ENCODE results near the gene CBX2.
A peak's percentile ranks its signal among the peaks of the same experiment; 100 is the strongest.

CBX2 gene

DNA sequence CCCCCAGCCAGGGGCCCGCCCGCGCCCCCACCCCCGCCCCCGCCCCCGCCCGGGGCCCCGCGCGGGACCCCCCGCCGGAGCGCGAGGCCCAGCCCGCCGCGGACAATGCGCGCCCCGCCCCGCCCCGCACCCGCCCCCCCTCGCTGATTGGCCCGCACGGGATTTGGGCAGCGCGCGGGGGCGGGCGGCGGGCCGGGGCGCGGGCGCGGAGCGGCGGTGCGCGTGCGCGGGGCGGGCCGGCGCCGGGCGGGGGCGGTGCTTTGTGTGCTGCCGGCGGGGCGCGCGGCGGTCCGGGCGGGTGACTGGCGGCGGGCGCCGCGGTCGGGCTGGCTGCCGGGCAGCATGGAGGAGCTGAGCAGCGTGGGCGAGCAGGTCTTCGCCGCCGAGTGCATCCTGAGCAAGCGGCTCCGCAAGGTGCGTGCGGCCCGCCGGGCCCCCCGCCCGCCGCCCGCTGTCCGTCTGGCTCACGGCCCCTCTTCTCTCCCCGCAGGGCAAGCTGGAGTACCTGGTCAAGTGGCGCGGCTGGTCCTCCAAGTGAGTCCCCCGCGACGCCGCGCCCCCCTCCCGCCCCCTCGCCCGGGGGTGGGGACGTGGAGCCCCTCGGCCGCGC lies at the start of gene CBX2:
TSS of gene CBX2 (plus strand) at position 255 of the 610 bp plus-strand sequence. CDS start at position 343, 88 bp downstream.
- Histone ChIP-seq H3K36me3 (replicated peaks) (peaks cover 38% of the 10 kb centered on the region), H3K9me3 (no peaks in the 10 kb centered on the region), H3K4me1 (peaks cover 22% of the 10 kb centered on the region), H3K4me3 (peak within 1 kb of the TSS; percentile 71), H3K27me3 (ENCODE audit: low read depth) (no peaks in the 10 kb centered on the region)
- in situ Hi-C loops (cut with MboI; ENCODE audit: low sequenced_read_pairs), result no loop called here
- DNase-seq (ENCODE audit: low spot score in 2 of 2), result peak; percentile 60 to 88

DNA sequence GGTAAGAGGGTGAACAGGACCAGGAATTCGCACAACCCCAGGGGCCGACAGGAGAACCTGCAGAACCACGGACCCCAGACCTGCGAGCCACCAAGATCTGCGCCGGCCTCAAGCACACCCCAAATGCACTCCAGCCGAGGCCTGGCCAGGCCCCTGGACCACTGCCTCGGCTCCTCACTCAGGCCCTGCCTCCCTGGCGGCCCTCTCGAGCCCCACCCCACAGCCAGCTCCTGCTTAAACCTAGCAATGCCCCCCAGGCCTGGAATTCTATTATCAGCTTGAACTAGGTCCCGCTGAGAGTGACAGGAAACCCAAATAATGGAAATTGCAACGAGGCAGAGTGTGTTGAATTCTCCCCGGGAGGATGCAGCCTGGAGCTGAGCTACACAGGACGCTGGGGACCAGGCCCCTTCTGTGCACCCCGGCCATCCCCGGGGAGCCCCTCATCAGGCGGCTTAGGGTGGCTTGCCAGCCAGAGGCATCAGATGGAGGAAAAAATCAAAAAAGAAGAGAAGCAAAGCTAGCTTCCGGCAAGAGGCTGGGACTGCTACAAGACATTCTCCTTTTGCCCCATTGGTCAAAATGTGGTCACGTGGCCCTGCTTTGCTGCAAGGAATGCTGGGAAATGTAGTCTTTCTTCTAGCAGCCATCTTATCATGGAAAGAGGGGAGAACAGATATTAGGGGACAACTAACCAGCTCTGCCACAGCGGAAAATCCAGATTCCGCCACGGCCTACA lies 49.6 kb upstream of the CBX2 start:
- Histone ChIP-seq H3K27me3 (ENCODE audit: low read depth) (no peaks in the 10 kb centered on the region), H3K9me3 (no peaks in the 10 kb centered on the region), H3K4me1 (no peaks in the 10 kb centered on the region; the same call in 1 of the 2 replicates), H3K36me3 (replicated peaks) (no peaks in the 10 kb centered on the region), H3K4me3 (no peak overlapping the region)
- peak; percentile 81 to 89 for DNase-seq (ENCODE audit: low spot score in 2 of 2)
- in situ Hi-C loops (cut with MboI; ENCODE audit: low sequenced_read_pairs), result no loop called here

DNA sequence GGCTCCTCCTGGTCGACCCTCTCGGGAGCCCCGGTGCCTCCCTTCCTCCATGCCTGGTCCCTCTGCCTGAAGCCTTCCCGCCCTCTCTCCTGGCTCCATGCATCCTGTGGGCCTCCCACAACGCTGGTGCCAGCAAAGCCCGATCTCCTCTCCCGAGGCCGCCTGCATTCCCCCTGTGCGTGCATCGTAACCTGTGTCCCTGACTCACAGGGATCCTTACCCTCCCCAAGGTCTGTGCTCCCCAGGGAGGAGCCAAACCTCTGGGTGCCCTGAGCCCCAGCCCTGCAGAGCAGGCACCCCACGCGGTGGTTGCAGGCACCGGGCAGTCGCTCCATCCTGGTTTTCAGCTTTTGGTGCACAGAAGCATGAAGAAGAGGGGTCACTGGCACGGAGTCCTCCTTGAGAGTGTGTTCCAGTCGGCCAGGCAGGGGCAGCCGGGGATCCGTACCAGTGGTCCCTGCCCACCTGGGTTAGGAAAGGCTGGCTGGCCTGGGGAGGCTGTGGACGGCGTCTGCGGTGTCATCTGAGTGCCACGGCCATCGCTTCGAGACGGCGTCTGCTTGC lies 49.0 kb upstream of the CBX2 start:
- DNase-seq (ENCODE audit: low spot score in 2 of 2), result no peak
- no peaks in the 10 kb centered on the region; the same call in 1 of the 2 replicates for H3K4me1 ChIP-seq
- no peak overlapping the region for H3K4me3 ChIP-seq
- no peaks in the 10 kb centered on the region for H3K36me3 ChIP-seq (replicated peaks)
- in situ Hi-C loops (cut with MboI; ENCODE audit: low sequenced_read_pairs), result no loop called here
- H3K27me3 ChIP-seq (ENCODE audit: low read depth), result no peaks in the 10 kb centered on the region
- H3K9me3 ChIP-seq, result no peaks in the 10 kb centered on the region

DNA sequence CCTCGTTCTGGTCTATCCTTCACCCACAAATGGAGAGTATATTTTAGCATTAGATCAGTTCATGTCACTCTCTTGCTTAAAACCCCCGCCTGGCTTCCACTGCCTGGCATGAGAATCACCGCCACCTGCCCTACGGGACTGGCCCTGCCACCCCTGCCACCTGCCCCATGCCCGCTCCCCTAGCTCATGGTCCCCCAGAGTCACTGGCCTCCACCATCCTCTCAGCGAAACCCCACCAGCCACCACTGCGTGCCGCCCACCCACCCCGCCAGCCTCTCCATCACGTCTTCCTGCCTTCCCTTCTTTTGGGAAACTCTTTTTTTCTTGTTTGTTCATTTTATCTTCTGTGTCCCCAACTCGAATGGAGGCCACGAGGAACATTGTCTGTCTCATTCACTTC lies 48.2 kb upstream of the CBX2 start:
- H3K27me3 ChIP-seq (ENCODE audit: low read depth), result no peaks in the 10 kb centered on the region
- H3K4me3 ChIP-seq, result no peak overlapping the region
- H3K9me3 ChIP-seq, result no peaks in the 10 kb centered on the region
- in situ Hi-C loops (cut with MboI; ENCODE audit: low sequenced_read_pairs), result no loop called here
- no peaks in the 10 kb centered on the region for H3K36me3 ChIP-seq (replicated peaks)
- DNase-seq (ENCODE audit: low spot score in 2 of 2), result no peak
- H3K4me1 ChIP-seq, result no peaks in the 10 kb centered on the region; the same call in 1 of the 2 replicates

DNA sequence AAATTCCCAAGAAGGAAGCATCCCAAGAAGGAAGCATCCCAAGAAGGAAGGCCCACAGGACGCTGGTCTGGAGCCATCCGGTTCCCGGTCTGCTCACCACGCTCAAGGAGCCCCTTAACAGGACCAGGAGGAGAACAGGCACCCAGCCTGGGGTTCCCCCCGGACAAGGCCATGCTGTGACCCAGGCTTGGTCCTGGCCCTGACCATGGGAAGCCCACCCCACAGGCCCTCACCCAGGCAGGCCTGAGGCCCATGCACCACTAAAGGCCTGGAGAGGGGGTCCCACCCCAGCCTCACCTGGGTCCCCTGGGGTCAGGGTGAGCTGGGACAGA lies 47.5 kb upstream of the CBX2 start:
- H3K4me3 ChIP-seq, result no peak overlapping the region
- no peaks in the 10 kb centered on the region for H3K9me3 ChIP-seq
- in situ Hi-C loops (cut with MboI; ENCODE audit: low sequenced_read_pairs), result no loop called here
- no peaks in the 10 kb centered on the region; the same call in 1 of the 2 replicates for H3K4me1 ChIP-seq
- no peak for DNase-seq (ENCODE audit: low spot score in 2 of 2)
- no peaks in the 10 kb centered on the region for H3K36me3 ChIP-seq (replicated peaks)
- no peaks in the 10 kb centered on the region for H3K27me3 ChIP-seq (ENCODE audit: low read depth)

DNA sequence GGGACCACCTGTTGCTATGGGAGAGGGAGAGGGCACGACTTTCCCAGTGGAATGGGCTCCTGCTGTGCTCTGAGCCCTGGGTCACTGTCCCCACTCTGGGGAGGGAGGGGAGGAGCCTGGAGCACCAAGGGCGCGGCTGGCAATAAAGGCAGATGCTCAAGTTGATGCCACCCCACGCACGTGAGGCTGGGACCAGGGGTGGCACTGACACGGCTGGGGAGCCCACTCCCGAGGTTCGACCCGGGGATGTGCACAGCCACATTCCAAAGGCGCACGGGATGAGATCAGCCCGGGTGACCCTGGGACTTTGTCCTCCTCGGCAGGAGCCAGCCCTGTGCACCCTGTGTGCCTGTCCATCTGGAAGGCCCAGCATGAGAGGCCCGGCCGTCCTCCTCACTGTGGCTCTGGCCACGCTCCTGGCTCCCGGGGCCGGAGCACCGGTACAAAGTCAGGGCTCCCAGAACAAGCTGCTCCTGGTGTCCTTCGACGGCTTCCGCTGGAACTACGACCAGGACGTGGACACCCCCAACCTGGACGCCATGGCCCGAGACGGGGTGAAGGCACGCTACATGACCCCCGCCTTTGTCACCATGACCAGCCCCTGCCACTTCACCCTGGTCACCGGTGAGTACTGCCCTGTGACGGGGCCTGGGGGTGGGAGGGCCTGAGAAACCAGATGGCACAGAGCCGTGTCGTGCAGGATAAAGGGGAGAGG lies 47.0 kb upstream of the CBX2 start, which contains the start of gene ENPP7:
TSS of gene ENPP7 (plus strand) at position 175 of the 715 bp plus-strand sequence. CDS start at position 372, 197 bp downstream.
- H3K36me3 ChIP-seq (replicated peaks), result no peaks in the 10 kb centered on the region
- H3K9me3 ChIP-seq, result no peaks in the 10 kb centered on the region
- H3K4me1 ChIP-seq, result no peaks in the 10 kb centered on the region; the same call in 1 of the 2 replicates
- H3K4me3 ChIP-seq, result no peak within 1 kb of the TSS
- in situ Hi-C loops (cut with MboI; ENCODE audit: low sequenced_read_pairs), result no loop called here
- no peak for DNase-seq (ENCODE audit: low spot score in 2 of 2)
- no peaks in the 10 kb centered on the region for H3K27me3 ChIP-seq (ENCODE audit: low read depth)

DNA sequence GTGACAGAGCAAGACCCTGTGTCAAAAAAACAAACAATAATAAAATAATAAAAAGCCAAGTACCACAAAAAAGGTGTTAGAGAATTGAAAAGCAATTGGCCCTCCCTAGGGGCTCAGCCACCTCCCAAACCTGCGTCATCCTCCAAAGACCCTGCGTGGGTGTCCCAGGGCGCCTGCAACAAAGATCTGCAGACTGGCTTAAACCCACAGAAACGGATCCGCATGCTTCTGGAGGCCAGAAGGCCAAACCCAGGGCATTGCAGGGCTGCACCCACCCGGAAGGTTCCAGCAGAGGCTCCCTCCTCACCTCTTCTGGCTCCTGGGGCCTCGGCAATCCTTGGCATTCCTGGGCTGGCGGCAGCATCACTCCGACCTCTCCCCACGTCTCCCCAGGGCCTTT lies 45.7 kb upstream of the CBX2 start:
- H3K4me3 ChIP-seq, result no peak overlapping the region
- H3K27me3 ChIP-seq (ENCODE audit: low read depth), result no peaks in the 10 kb centered on the region
- H3K36me3 ChIP-seq (replicated peaks), result no peaks in the 10 kb centered on the region
- no peaks in the 10 kb centered on the region for H3K9me3 ChIP-seq
- in situ Hi-C loops (cut with MboI; ENCODE audit: low sequenced_read_pairs), result no loop called here
- no peak for DNase-seq (ENCODE audit: low spot score in 2 of 2)
- no peaks in the 10 kb centered on the region; the same call in 1 of the 2 replicates for H3K4me1 ChIP-seq

DNA sequence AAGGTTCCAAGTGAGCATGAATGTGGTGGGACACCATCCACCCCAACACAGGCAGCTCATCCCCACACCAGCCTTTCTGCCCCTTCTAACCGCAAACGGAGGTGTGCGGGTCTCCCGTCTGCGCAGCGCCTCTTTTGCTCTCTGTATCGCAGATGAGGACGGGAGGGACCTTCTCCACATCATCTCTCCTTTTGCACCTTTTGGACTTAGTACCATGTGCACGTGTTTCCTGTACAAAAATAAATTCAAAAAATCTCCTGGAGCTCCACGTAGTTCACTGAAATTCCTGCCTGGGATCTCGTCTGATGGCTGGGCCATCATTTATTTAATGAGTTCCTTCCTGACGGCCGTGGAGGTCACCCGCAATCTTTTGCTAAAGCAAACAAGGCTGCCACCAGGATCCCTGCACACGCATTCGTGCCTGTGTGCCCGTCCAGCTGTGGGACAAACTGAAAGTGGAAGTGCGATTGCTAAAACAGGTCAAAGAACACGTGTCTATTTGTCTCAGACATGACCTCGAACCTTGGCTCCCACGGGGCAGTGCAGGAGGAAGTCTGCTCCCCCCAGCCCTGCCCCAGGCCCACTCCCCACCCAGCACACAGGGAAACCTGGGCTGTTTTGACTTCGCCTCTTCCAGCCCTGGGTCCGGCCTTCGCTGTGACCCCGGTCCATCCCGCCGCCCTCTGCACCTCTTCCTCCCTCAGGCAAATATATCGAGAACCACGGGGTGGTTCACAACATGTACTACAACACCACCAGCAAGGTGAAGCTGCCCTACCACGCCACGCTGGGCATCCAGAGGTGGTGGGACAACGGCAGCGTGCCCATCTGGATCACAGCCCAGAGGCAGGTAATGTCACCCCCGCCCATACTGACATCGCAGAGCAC lies 44.9 kb upstream of the CBX2 start:
- H3K4me3 ChIP-seq, result no peak overlapping the region
- H3K4me1 ChIP-seq, result no peaks in the 10 kb centered on the region; the same call in 1 of the 2 replicates
- no peaks in the 10 kb centered on the region for H3K9me3 ChIP-seq
- H3K36me3 ChIP-seq (replicated peaks), result no peaks in the 10 kb centered on the region
- no peak for DNase-seq (ENCODE audit: low spot score in 2 of 2)
- in situ Hi-C loops (cut with MboI; ENCODE audit: low sequenced_read_pairs), result no loop called here
- no peaks in the 10 kb centered on the region for H3K27me3 ChIP-seq (ENCODE audit: low read depth)

DNA sequence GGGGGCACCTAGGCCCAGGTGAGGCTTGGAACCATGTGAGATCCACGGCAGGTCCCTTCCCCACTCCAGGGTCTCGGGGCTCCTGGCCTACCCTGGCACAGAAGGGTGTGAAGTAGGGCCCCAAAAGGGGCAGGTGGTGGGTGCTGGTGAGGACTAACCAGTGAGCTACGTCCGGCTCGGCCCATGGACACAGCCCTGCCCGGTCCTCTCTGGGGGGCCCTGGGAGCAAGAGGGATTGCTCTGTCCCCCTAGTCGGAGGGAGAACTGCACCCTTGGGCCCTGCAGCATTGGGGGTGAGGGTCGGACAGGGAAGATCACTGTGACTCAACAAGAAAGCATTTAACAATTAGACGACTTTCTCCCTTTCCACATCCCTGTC lies 44.3 kb upstream of the CBX2 start:
- in situ Hi-C loops (cut with MboI; ENCODE audit: low sequenced_read_pairs), result no loop called here

DNA sequence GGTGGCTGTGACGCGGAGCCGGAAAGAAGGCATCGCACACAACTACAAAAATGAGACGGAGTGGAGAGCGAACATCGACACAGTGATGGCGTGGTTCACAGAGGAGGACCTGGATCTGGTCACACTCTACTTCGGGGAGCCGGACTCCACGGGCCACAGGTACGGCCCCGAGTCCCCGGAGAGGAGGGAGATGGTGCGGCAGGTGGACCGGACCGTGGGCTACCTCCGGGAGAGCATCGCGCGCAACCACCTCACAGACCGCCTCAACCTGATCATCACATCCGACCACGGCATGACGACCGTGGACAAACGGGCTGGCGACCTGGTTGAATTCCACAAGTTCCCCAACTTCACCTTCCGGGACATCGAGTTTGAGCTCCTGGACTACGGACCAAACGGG lies 42.9 kb upstream of the CBX2 start:
- H3K27me3 ChIP-seq (ENCODE audit: low read depth), result peaks cover 7% of the 10 kb centered on the region
- DNase-seq (ENCODE audit: low spot score in 2 of 2), result no peak
- no peaks in the 10 kb centered on the region for H3K36me3 ChIP-seq (replicated peaks)
- H3K9me3 ChIP-seq, result no peaks in the 10 kb centered on the region
- H3K4me3 ChIP-seq, result no peak overlapping the region
- no peaks in the 10 kb centered on the region for H3K4me1 ChIP-seq
- in situ Hi-C loops (cut with MboI; ENCODE audit: low sequenced_read_pairs), result no loop called here

More for the DNA sequence above, 44.3 kb upstream of the CBX2 start:
- Histone ChIP-seq H3K4me1 (no peaks in the 10 kb centered on the region), H3K4me3 (no peak overlapping the region), H3K9me3 (no peaks in the 10 kb centered on the region), H3K36me3 (replicated peaks) (no peaks in the 10 kb centered on the region), H3K27me3 (ENCODE audit: low read depth) (no peaks in the 10 kb centered on the region)
- no peak for DNase-seq (ENCODE audit: low spot score in 2 of 2)

DNA sequence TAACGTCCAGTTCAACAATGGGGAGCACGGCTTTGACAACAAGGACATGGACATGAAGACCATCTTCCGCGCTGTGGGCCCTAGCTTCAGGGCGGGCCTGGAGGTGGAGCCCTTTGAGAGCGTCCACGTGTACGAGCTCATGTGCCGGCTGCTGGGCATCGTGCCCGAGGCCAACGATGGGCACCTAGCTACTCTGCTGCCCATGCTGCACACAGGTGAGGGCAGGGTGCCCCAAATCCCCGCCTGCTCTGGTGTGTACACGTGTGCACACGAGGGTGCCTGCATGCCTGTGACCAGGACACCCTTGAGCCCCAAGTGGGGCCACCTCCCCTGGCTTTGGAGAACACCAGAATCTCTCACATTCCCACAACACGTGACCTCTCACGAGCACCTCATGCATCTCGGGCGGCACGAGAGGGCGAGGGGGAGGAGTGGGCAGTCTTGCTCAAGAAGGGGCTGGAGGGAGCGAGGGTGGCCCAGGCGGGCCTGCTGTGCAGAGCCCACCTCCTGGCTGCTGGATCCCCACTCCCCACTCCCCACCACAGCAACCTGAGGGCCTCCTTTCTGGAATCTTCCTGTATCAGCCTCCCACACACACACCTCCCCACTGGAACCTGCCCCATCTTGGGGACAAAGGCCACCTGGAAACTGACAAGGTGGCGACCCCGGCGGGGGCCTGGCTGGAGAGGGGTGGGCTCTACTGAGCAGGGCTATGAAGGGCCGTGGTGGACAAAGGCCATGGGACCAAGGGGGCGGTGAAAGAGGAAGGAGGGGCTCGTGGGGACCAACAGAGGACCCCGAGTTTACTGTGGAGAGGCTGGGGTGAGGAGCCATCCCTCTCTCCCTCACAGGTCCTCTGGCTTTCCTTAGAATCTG lies 40.7 kb upstream of the CBX2 start:
- DNase-seq (ENCODE audit: low spot score in 2 of 2), result no peak
- H3K36me3 ChIP-seq (replicated peaks), result no peaks in the 10 kb centered on the region
- no peak overlapping the region for H3K4me3 ChIP-seq
- no peaks in the 10 kb centered on the region for H3K9me3 ChIP-seq
- peaks cover 13% of the 10 kb centered on the region for H3K27me3 ChIP-seq (ENCODE audit: low read depth)
- in situ Hi-C loops (cut with MboI; ENCODE audit: low sequenced_read_pairs), result no loop called here
- H3K4me1 ChIP-seq, result peaks cover 3% of the 10 kb centered on the region; the same call in 1 of the 2 replicates

DNA sequence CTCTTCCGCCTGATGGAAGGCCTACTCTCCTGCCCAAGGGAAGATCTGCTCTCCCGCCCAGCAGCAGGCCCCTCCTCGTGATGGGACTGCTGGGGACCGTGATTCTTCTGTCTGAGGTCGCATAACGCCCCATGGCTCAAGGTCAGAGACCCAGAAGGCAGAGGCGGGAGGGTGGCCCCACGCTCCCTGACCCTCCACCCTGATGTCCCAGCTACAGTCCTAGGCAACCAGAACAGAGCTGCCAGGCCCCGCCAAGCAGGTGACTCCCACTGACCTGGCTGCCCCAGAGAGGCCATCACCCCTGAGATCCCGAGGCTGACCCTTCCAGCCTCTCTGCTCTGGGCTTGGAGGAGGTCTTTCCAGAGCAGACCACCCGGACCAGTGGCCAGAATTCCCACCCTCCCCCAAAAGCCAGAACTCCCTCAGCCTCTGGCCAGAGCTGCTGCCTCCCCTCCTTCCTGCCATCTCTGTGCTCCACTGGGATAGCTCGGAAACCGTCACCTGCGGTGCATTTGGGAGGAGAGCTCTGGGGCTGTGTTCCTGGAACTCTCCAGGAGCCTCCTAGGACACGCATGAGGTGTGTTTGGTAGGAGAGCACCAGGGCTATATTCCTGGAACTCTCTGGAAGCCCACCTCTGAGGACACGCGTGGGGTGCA lies 39.9 kb upstream of the CBX2 start:
- Histone ChIP-seq H3K27me3 (ENCODE audit: low read depth) (peaks cover 13% of the 10 kb centered on the region), H3K4me1 (peaks cover 4% of the 10 kb centered on the region; the same call in 1 of the 2 replicates), H3K36me3 (replicated peaks) (no peaks in the 10 kb centered on the region), H3K4me3 (no peak overlapping the region), H3K9me3 (no peaks in the 10 kb centered on the region)
- DNase-seq (ENCODE audit: low spot score in 2 of 2), result no peak
- in situ Hi-C loops (cut with MboI; ENCODE audit: low sequenced_read_pairs), result no loop called here

All from HAP-1 (cell line).